Coronary artery (tissue), 2 donors: ENCODE data around the gene IGF2.

ENCODE experiments used
- DNase-seq: peaks from one replicate; pipeline ENCODE4 v3.0.0-alpha.2; 2017; ENCODE audit warnings: low spot score
- H3K27ac ChIP-seq, 2 donors: fragments of 200-600 bp; sonication (generic); one replicate each; pipeline ENCODE4 v1.5.1; 2016 to 2019
- H3K4me3 ChIP-seq: fragments of 200-600 bp; sonication (generic); 2 replicates; pipeline ENCODE4 v1.5.1; 2016; ENCODE audit warnings: mild to moderate bottlenecking, moderate library complexity
- TF ChIP-seq, protein P1 (sequence below): fragments of 200-600 bp; sonication (generic); IDR thresholded peaks from one replicate; pipeline ENCODE4 v1.5.1; 2019; ENCODE audit warnings: antibody characterized with exemption

IGF2 gene

DNA sequence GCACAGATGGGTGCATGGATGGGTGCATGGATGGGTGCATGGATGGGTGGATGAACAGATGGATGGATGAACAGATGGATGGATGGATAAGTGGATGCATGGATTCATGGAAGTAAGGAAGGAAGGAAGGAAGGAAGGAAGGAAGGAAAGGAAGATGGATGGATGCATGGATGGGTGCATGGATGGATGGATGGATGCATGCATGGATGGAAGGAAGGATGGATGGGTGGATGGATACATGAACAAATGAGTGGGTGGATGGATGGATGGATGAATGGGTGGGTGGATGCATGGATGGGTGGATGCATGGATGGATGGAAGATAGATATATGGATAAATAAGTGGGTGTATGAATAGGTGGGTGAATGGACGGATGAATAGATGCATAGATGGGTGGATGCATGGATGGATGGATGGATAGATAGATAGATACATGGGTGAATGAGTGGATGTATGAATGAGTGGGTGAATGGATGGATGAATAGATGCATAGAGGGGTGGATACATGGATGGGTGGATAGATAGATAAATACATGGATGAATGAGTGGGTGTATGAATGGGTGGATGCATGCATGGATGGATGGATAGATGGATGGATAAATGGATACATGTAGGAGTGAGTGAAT, 32.5 kb downstream of the IGF2 start:
- Histone ChIP-seq H3K27ac (no peak overlapping the region), H3K4me3 (no peak overlapping the region)
- DNase-seq = no peak
- TF ChIP-seq, protein P1, sequence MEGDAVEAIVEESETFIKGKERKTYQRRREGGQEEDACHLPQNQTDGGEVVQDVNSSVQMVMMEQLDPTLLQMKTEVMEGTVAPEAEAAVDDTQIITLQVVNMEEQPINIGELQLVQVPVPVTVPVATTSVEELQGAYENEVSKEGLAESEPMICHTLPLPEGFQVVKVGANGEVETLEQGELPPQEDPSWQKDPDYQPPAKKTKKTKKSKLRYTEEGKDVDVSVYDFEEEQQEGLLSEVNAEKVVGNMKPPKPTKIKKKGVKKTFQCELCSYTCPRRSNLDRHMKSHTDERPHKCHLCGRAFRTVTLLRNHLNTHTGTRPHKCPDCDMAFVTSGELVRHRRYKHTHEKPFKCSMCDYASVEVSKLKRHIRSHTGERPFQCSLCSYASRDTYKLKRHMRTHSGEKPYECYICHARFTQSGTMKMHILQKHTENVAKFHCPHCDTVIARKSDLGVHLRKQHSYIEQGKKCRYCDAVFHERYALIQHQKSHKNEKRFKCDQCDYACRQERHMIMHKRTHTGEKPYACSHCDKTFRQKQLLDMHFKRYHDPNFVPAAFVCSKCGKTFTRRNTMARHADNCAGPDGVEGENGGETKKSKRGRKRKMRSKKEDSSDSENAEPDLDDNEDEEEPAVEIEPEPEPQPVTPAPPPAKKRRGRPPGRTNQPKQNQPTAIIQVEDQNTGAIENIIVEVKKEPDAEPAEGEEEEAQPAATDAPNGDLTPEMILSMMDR = no peak

DNA sequence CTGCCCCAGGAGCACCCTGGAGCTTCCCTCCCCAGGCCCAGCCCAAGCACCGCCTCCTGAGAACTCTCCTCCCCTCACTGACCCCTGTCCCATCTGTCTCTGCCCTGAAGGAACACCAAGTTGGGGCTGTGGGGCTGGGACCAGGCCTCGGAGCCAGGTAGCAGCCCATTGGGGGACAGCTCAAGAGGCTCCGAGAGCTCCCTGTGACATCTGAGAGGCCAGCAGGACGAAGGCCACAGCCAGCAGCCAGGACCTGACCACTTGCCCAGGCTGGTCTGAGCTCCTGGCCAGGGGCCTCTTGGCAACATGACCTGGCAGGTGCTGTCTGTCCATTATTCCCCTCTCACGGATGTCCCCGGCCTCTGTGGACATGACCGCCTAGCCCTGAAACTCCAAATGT, 33.7 kb downstream of the IGF2 start:
- no peak overlapping the region for H3K4me3 ChIP-seq
- no peak overlapping the region for H3K27ac ChIP-seq
- no peak for DNase-seq
- TF ChIP-seq, protein P1 = no peak

DNA sequence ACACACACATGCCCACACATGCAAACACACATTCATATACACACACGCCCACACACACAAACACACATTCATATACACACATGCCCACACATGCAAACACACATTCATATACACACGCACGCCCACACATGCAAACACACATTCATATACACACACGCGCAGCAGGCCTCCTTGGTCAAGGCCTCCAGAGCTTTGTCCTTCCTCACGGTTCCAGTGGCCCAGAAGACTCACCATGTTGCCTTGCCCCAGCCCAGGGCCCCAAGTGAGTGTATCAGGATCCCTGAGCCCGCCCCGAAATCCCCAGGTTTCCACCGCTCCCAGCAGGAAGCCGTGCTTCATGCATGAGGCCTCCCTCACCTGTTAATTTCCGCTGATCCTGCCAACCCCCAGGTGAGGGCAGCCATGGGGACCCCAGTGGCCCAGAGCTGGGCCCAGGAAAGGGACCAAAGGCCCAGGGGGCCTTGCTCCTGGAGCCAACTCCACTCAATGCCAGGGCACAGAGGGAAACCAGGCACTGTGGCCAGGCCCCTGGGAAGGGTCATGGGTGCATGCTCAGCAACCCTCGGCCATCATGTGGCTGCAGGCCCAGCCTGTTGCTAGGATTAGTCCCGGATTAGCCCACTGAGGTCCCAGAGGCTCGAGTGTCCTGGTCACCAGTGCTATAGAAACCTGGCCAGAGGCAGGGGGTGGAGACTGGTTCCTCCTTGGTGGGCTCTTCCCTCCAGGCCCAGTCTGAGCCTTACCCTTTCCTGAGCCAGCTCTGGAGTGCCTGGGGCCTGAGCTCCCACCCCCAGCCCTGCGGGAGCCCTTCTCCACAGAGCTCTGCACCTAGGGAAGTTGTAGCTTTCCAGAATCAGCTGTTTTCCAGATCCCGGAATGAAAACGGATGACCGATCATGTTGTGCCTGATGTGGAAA, 34.4 kb downstream of the IGF2 start:
- no peak overlapping the region for H3K4me3 ChIP-seq
- H3K27ac ChIP-seq = no peak overlapping the region
- no peak for DNase-seq
- TF ChIP-seq, protein P1 = no peak

DNA sequence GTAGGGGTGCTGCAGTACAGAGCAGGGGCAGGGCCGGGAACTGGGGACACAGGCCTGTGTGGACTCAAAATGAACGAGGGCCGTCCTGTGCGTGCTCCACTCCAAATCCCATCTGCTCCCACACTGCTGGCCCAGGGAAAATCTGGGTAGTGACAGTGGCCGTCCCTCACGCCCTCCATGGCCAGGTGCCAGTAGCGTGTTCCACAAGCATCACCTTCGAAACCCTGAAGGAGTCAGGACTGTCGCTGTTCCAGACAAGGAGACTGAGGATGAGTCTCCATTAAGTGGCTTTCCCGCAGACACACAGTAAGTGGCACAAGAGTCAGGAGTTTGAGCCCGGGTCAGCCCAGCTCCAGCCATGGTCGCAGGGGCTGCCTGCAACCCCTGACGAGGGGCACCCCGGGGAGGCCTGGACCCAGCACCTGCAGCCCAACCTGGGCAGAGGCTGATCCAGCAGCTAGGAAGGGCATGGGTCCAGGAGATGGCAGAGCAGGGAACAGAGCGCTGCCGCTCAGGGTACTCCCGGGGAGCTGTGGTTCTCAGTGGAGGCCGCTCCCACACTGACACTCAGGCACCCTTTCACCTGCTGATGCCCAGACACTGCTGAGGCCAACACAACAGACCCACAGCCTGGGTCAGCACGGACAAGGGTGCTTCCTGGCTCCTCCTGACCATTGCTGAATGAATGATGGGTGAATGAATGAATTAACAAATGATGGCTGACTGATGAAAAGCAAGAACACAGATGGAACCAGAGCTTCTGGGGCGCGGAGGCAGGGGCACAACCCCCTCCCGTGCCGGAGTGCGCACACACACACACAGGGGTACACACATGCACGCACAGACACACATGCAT, 35.3 kb downstream of the IGF2 start:
- TF ChIP-seq, protein P1 = no peak
- no peak for DNase-seq
- H3K27ac ChIP-seq = no peak overlapping the region

DNA sequence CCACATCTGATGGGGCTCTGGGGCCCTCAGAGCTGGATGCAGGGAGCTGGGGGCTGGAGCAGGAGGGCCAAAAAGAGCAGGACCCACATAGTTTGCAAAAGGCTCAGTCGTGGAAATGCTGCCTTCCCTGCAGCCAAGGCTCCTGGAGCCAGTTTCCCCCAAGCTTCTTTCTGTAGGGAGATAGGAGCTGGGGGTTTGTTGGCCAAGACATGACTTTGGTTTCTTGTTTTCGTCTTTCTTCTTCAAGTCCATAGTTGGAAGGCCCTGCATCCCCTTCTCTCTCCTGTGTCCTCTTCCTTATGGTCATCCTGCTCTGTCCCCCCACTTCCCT, 36.3 kb downstream of the IGF2 start:
- TF ChIP-seq, protein P1 = no peak
- H3K27ac ChIP-seq = no peak overlapping the region
- no peak overlapping the region for H3K4me3 ChIP-seq
- no peak for DNase-seq

More for the DNA sequence above, 35.3 kb downstream of the IGF2 start:
- H3K4me3 ChIP-seq = no peak overlapping the region

DNA sequence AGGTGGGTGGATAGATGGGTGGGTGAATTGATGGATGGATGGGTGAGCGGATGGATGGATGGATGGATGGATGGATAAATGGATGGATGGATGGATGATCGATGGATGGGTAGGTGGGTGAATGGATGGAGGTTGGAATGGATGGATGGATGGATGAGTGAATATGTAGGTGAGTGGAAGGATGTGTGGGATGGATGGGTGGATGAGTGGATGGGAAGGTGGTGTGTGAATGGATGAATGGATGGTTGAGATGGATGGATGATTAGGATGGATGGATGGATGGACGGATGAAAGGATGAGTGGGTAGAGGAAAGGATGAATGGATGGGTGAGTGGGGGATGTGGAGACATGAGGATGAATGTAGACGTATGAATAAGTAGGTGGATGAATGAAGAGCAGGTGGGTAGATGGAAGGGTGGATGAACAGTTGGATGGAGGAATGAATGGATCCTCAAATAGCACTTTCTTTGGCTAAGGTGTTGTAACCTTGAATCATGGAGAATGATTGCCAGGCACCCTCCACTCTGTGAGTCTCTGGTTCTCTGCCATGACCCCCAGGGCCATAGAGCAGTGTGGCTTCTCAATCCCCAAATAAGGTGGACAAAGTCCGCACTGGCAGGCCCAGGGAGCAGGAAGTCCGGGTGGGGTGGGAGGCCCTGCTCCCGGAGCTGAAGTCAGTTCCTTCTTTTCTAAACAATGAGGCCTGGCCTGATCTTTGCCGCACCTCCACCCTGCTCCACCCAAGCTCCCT, 36.9 kb downstream of the IGF2 start:
- no peak for DNase-seq
- Histone ChIP-seq H3K4me3 (no peak overlapping the region), H3K27ac (no peak overlapping the region)
- TF ChIP-seq, protein P1 = no peak
